ENCODE data around the gene ADORA1.

The ADORA1 gene

DNA sequence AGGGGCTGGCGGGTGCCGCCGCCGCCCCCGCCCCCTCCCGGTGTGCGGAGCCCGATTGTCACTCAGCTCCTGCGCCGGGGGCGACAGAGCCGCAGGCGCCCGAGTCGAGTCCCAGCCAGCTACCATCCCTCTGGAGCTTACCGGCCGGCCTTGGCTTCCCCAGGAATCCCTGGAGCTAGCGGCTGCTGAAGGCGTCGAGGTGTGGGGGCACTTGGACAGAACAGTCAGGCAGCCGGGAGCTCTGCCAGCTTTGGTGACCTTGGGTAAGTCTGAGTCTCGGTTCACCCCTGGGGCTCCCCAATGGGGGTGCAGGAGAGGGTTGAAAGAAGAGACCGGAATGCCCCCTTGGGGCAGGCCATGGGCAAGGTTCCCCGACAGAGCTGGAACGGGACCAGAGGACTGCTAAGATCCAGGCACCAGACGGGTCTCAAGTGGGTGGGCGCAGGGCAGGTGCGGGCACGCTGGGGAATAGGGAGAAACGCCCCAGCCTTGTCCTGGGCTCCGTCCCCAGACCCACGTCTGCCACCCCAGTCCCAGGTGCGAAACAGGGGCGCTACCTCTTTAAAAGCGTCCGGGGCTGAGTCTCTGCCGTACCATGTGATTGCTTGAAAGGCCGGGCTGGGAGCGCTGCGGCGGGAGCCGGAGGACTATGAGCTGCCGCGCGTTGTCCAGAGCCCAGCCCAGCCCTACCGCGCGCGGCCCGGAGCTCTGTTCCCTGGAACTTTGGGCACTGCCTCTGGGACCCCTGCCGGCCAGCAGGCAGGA is at the start of gene ADORA1:
Gene ADORA1 (plus strand): TSS at position 61 of the 765 bp plus-strand sequence. CDS start 1,116 bp downstream, outside the sequence.
- DNase-seq: peak; percentile 16

DNA sequence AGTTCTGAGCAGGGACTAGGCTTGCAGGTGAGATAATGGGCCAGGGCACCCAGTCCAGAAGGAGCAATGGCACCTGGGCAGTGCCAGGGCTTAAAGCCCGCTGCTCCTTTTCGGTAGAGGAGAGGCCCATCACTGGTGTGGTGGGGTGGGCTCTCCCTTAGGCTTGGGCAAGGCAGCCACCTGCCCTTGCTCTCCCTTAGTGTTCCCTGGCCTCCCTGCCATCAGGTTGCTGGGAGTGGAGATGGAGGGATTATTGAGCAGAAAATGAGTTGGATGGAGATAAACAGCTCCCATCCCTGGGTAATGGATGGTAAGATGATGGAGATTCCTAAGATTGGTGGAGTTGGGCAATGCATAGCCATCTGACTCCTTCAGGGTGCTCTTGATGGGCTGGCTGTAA is 49.6 kb upstream of the ADORA1 start:
- DNase-seq: no peak

DNA sequence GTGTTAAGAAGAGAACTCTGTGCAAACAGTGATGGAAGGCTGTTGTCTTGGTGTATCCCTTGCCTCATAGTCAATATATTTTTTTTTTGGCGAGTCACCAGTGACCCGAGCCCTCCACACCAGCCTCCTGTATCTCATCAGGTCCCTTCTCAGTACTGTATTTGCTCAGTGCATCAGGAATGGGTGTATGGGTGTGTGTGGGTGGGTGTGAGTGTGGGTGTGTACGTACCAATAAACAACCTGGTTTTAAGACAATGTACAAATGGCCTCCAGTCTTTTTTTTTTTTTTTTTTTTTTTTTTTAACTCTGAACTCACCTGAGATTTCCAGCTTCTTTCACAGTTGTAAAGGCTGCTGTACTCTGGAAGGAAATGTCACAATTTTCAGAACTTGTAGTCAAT is 49.0 kb upstream of the ADORA1 start:
- DNase-seq: no peak

DNA sequence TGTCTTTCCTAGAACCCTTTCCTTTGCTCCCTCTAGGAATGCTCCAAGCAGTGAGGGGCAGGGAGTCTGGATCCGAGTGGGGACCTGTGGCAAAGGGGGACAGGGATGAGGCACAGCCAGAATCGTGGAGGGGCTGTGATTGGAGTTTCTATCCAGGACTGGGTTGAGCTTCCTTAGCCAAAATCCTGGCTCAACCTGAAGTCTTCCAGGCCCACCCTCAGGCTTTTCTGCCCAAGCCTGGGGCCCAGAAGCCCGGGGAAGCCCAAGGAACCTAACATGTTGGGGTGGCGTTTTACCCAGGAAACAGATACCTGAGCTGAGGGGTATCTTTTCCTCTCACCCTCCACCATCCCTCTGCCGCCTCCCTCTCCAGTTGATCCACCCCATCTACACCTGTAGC is 47.1 kb upstream of the ADORA1 start:
- DNase-seq: no peak

DNA sequence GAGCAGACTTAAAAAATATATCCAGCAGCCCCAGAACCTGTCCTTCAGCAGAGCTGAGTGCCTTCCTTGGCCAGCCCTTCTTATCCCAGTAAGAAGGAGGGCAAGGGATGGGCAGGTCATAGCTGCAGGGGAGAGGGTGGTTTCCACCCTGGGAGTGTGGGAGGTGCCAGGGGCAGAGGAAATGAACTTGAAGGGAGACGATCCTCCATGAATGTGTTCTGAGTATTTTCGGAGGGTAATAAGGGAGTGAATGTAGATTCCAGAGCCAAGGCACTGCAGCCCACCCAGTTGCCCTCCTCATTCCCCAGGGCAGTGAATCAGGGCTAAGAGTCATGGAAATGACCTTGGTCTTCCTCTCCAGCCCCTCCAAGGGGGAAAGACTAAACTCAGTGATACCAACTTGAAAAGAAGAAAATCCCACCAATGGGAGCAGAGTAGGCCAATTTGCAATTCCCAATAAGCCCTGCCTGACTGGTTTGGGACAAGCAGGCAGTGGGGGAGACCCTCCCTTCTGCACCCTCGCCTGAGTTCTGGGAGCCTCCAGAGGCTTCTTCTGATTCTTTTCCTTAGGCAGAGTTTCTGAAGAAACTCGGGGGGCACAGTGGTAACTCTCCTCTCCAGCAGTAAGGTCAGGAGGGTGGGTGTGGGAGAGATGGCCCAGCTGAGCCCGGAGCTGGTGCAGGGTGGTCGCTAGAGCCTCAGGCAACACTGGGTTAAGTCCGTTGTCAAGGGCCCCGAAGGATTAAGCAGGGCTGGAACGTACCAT is 45.9 kb upstream of the ADORA1 start:
- no peak for DNase-seq

DNA sequence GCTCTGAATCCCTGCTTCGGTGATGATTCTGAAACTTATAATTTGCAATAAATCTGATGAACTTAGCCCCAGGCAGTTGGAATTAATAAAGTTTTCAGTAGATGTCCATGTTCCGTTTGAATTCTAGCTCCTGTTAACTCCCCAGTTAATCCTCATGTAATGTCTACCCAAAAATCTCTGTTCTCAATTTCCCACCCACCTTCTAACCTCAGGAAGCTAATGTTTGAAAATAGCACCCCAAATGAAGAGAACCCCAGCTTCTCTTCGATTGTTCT is 45.4 kb upstream of the ADORA1 start:
- DNase-seq: no peak

DNA sequence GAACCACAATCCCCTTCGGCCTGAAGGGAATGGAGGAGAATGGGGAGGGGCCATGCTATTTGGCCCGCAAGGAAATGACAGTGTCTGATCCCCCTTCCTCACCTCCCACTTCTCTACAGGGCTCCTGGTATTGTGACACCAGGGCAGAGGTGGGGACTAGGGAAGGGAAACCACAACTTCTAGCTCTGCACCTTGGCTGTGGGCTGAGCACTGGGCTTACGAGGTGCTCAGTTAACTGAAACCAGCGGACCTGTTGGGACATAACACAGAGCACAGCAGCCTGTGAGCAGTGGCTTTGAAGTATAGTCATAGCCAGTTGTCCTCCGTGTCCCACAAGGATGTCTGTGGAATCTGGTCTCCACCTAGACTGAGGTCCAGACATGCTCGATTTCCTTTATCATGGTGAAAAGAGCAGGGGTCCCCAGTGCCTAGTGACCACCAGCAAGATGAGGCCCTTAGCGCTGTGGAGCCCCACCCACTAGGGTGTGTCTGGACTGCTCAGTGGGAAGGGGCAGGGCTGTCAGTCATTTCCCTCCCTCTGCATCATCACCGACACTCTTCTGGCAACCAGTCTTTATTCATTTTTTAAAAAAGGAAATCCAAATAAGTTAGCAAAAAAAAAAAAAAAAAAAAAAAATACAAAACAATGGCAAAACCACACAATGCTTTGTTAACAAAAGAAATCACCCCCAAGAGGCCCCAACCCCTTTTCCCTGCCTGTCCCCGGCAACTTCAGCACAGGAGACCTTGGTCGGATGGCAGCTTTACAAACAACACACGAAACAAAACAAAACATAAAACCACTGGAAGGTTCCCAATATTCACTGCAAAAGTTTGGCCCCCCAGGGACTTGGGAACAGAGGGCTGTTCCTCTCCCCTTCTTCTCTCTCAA is 44.7 kb upstream of the ADORA1 start:
- DNase-seq: no peak

DNA sequence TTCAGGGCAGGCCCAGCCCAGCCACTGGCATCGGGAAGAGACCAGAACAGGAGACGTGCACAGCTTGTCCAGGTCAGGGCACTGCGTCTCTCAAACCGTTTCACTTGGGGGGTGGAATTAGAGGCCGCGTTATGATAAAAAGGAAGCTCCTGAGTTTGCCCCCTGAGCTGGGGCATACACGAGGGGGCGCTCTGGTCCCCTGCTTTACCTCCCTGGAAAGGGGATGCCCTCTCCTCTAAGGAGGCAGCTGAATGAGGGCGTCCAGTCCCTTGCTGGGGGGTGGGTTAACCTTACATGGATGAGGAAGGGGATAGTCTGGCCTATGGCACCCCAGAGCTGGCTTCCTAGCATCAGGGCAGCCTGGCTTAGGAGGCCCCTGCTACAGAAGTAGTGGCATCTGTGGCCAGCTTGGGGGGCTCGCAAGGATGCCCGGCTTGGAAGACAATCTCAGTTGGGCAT is 44.0 kb upstream of the ADORA1 start:
- DNase-seq: no peak

DNA sequence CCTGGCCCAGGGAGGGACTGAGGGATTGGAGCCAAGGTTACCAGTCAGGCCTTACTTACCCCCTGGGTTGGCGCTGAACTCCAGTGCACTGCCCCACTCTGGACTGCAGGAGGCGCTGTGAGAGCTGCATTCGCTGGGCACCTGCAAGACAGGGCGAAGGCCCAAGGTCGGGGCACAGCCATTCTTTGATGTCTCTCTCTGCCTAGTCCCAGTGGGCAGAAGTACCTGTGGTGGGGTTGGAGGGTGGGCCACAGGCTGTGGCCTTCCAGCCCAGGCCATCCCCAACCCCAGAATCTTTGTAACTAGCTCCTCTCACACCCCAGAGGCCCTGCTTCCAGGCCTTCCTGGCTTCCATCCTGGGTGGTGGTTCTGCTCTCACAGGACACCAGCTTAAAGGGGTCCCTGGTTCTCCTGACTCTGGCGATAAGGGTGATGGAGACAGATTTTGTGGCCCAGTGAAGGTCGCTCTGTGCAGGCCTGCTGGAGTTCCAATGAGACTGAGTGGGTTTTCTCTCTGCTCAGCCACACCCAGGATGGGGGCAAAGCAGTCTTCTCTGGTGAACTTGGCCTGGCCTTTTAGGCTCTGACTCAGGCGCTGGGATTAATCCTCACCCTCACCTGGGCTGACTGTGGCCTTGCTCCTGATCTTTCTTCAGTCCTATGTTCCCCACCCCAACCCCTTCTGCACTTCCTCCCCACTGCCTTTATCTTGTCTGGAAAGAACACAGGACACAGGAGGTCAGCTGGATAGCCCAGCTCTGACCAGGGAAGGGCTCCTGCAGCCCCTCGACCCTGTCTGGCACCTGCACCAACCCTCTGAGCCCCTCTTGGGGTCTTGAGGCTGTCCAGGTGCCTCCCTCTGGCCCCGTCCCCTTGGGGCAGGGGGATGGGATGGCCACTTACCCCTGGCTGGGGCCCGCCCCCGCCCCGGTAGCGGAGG is 42.7 kb upstream of the ADORA1 start:
- DNase-seq: peak; percentile 20

DNA sequence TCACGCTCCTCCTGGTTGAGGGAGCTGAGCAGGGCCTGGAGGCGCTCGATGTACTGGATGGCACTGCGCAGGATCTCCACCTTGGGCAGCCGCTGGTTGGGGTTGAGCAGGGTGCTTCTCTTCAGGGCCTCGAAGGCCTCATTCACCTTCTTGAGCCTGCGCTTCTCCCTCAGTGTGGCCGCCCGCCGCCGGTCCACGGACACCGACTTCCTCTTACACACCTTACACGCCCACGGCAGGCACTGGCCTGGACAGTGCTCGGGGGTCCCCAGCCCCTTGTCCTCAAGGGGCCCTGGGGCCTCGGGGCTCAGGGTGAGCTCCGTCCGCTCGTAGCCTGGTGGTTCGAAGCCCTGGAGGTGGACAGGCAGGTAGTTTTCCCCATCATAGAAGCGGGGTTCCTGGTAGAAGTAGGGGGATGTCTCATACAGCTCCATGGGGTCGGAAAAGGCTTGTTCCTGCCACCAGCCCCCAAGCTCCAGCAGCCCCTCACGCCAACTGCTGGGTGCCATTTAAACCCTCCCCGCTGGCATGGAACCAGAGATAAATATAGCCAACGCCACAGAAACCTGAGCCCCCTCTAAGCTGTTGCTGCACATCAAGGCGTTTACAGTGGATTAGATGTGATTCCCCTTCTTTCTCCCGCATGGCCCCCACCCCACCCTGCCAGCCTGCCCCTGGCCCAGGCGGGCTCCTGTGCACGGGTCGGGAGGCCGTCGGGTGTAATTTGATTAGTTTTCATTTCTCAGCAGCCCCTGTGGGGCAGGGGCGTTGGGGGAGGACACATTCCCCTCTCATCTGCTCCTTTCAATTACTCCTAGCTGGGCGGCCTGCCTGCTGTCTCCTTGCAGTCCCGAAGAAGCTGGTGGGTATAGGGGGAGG is 41.8 kb upstream of the ADORA1 start, which contains the start of gene MYOG:
Gene MYOG (minus strand): TSS at position 485 of the 879 bp plus-strand sequence. CDS start 51 bp downstream, at position 434.
- DNase-seq: no peak

DNA sequence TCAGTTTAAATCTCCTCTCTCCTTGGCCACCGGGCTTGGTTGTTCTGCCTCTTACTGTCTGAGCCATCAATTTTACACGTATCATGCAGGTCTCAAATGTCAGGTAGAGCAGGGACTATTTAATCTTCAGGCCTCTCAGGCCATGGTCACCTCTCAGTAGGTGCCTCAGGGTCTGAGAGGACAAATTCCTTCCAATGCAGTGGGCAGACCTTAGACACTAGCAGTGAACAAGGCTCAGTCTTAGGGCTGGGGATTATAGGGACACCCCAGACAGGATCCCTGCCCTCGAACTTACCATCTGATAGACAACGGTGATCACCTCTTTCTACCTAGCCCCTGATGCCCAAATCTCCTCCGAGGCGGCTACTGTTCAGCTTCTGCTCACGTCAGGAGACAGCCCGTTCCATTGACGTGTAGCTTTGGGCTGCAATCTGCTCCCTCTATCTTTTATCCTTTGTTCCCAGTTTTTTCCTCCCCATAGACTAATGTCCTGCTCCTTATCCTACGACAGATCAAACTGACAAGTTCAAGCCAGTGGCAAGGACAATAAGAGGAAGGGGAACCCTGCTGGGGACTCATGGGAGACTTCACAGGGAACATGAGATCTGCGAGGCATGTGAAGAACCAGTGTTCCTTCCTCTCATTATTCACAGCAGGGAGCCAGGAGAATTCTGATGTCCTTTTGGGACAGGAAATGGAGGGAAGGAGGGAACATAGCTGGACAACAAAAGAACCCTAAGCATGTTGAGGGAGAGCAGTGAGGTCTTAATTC is 40.3 kb upstream of the ADORA1 start:
- no peak for DNase-seq

DNA sequence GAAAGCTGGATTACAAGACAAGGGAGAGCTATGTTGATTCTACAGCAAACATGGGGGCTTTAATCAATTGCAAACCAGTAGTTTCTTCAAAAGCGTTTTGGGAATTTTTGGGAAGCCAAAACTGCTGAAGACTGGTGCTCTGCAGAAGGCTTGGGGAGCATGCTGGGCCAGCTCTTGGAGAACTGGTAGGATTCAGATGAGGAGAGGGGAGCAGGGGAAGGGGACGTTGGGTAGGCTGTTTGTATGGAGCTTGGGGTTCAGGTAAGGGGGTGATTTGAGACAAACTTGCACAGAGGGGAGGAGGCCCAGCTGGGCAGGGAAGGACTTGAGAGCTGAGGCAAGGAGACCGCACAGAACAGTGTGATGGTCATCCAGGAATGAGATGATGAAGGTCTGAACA is 39.1 kb upstream of the ADORA1 start:
- no peak for DNase-seq

DNA sequence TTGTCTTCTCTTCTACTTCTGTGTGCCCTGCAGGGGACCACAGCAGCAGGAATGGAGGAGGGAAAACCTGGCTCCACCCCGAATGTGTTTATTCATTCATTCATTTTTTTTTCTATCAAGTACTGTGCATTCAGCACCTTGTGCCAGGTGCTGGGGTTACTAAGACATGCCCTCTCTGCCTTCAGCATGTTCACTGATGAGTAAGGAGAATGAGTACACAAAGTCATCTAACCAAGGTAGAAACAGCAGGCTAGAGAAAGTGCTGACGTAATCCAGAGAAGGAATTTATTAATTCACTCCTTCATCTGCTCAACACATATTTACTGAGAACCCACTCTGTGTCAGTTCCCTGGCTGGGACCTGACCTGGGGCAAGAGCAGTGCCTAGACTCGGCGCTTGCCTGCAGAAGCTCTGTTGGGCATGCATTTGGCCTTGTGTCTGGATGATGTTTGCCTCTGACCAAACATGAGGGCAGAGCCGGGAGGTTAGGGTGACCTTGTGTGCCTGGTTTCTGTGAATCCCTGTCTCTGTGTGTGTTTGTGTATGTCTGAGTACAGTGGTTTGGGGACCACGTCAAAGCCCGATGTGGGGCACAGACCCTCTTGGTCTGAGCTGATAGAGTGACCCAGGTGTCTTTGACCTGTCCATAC is 38.4 kb upstream of the ADORA1 start:
- DNase-seq: no peak

DNA sequence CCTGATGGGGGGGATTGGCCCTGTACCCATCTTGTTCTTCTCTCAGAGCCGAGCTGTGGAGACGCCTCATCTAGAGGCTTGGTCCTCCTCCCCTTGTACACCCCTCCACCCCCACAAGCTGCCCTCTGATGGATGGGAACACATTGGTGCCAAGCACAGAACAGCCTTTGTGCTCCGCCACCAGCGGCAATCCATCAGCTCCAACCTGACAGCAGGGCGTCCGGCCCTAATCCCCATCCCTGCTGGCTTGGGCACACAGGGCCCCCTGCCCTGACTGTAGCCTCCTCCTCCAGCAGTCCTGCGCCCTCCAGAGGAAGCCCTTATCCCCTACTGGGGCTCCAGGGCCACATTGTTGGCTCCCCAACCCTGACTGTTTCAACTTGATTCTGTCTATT is 37.9 kb upstream of the ADORA1 start:
- DNase-seq: no peak

DNA sequence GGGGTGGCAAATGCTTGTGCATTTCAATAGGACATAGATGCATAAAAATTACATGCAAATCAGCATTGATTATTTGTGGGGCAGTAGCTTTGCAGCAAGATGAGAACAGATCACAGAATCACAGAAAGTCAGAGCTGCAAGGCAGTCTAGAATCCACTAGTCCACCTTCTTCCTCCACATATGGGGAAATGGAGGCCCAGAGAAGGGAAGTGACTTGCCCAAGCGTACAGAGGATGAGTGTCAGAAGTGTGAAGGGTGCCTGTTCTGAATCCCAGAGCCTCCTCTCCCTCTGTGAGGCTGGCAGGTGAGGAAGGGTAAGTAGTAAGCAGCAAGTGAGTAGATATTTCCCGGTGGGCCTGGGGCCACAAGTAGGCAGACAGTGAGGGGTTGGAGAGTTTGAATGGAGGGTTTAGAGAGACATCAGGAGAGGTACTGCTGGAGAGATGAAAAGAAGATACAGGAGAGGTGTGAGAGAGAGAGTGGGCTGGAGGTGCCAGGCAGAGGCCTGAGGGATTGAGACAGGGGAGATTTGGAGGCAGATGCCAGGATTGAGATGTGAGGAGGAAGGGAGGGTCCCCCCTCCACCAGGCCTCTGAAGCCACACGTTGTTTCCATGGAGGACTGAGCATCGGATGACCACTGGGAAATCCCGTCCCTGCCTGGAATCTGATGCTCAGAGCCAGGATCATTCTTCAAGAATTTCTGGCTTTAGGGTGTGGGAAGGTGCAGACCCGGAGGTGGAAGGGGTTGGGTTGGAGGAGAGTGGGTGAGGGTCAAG is 36.9 kb upstream of the ADORA1 start:
- no peak for DNase-seq

DNA sequence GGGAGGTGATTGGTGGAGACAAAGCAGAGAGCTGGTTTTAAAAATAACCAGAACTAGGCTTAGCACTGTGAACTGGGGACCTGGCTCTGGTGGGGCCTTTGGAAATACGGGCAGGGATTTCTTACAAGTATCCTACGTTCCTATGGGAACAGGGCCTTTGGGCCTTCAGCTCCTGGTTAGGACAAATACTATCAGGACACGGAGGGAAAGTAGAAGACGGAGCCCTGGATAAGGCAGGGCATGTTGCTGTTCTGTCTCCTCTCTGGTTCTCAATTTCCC is 36.4 kb upstream of the ADORA1 start:
- no peak for DNase-seq

DNA sequence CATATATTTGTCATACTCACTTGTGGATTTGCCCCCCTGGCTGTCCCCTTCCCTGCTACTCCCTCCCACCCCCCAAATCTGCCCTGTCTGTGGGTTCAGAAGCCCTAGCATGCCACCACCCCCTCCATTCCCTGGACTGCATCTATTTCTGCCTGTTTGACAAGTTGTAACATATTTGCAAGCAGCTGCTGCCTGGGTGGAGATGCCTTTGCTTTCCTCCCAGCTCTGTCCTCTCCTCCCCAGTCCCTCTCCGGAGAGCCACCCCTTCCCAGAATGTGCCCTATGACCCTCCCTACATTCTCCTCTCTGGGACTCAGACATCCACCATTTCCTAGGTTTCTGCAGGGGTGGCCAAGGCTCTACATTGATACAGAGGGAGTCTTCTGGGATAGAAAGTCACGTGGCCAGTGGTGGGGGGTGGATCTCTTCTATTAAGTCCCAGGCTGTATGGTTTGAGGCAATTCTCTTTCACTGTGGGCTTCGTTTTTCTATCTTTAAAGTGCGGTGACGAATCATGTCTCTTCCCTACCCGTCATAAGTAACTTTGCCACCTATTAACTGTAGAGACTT is 35.7 kb upstream of the ADORA1 start:
- DNase-seq: no peak

DNA sequence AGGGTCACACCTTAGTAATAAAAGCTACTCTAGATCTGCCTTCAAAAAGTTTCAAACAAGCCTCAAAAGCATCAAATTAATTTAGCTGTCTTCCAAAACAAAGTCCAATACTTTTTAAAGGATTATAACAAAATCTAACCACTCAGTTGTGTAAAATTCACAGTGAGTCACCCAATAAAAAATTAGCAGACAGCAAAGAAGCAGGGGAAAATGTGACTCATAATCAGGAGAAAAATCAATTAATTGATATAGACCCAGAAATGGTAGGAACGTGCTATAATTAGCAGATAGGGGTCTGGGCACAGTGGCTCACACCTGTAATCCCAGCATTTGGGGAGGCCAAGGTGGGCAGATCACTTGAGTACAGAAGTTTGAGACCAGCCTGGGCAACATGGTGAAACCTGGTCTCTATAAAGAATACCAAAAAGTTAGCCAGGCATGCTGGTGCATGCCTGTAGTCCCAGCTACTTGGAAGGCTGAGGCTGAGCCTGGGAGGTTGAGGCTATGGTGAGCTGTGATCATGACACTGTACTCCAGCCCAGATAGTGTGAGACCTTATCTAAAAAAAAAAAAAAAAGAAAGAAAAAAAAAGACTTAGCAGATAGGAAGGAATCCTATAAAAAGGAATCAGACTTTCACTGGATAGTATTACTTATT is 33.6 kb upstream of the ADORA1 start:
- DNase-seq: no peak

Data from OCI-M1 (cell line).